Mammary epithelial cell (primary cell): ENCODE measurements around the gene TRAPPC10.
"Not testable (repeated sequence)": the region's sequence is repeated elsewhere in the genome, so short reads cannot be mapped to it uniquely, and the experiment has no call there.

Experiments used
- EZH2 ChIP-seq: IDR thresholded peaks from 2 replicates; pipeline ENCODE4 v1.6.1; 2012; ENCODE audit warnings: low read length, inconsistent platforms, borderline replicate concordance
- TF ChIP-seq, protein P1 (sequence below), 2 donors: IDR thresholded peaks in 1 of 2; conservative IDR thresholded peaks in 1 of 2; 2 replicates each; pipeline ENCODE4 v1.5.1; 2011 to 2012; ENCODE audit warnings: inconsistent platforms in 2 of 2, low read length in 2 of 2, mild to moderate bottlenecking in 2 of 2, control low read depth in 1 of 2, low read depth in 1 of 2; ENCODE audit not compliant: insufficient read depth in 1 of 2; ENCODE audit errors: extremely low read depth in 1 of 2

DNA sequence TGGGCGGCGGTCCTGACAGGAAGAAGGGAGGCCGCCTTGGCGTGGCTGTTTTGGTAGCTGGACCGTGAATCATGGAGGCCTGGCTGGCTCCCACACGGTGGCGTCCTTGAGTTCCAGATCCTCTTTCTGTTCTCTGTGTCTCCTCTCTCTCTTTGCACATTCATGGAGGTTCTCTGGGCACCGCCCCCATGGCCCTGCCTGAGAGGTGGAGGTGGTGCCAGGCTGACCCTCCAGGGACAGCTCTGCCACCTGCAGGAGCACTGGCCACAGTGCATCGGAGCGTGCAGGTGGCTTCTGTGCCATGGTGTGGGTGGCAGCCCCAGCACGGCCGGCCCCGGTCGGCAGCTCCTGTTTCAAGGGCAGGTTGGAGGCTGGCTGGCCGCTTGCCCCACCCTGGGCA lies 125.9 kb downstream of the TRAPPC10 start:
- TF ChIP-seq, protein P1, sequence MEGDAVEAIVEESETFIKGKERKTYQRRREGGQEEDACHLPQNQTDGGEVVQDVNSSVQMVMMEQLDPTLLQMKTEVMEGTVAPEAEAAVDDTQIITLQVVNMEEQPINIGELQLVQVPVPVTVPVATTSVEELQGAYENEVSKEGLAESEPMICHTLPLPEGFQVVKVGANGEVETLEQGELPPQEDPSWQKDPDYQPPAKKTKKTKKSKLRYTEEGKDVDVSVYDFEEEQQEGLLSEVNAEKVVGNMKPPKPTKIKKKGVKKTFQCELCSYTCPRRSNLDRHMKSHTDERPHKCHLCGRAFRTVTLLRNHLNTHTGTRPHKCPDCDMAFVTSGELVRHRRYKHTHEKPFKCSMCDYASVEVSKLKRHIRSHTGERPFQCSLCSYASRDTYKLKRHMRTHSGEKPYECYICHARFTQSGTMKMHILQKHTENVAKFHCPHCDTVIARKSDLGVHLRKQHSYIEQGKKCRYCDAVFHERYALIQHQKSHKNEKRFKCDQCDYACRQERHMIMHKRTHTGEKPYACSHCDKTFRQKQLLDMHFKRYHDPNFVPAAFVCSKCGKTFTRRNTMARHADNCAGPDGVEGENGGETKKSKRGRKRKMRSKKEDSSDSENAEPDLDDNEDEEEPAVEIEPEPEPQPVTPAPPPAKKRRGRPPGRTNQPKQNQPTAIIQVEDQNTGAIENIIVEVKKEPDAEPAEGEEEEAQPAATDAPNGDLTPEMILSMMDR (conservative IDR thresholded peaks at IDR 0.05 in 1 of 2, IDR thresholded peaks at IDR 0.05 in 1 of 2; ENCODE audit: extremely low read depth in 1 of 2, insufficient read depth in 1 of 2, low read depth in 1 of 2, low read length in 2 of 2), result peak in 1 of 2 donors; percentile 13
- TF ChIP-seq EZH2, result not testable (repeated sequence)
